IMR-90 (cell line): ENCODE data around the gene UVSSA. TPM values are rescaled to one million over a fixed set of nuclear protein-coding genes. Genes with fewer than 3 reads are reported as not detected.

Experiments used
- ATAC-seq: fragments of 200-7000 bp; cut with Tn5 transposase; 2 replicates; pipeline ENCODE4 v1.9.1; 2020; ENCODE audit warnings: low read depth, mild to moderate bottlenecking, moderate library complexity
- BruUV-seq: library from RNA; stranded (reverse); fragments of 400-500 nt; replicated peaks from 2 replicates; lab custom pipeline; 2021; lab: Mats Ljungman, UMichigan
- CTCF ChIA-PET: fragments of 300-600 bp; formaldehyde crosslinking; extraction: SDS; loops from one replicate; lab custom pipeline; 2021; ENCODE audit warnings: antibody characterized with exemption; lab: Yijun Ruan, JAX
- POLR2A ChIA-PET: fragments of 300-600 bp; sonication (Branson Sonifier 250); formaldehyde crosslinking; loops from one replicate; lab custom pipeline; 2022; ENCODE audit warnings: antibody characterized with exemption; ENCODE audit not compliant: unreplicated experiment; lab: Charles Lee
- DNase-seq: peaks from one replicate; pipeline ENCODE4 v3.0.0; 2013
- H2AFZ ChIP-seq: replicated peaks from 2 replicates; pipeline ENCODE3; 2013; ENCODE audit warnings: low read length, mild to moderate bottlenecking; ENCODE audit not compliant: poor library complexity
- H2AK5ac ChIP-seq: 2 replicates; pipeline ENCODE4 v1.6.1; 2013; ENCODE audit warnings: low read depth, low read length, inconsistent platforms
- H2AK9ac ChIP-seq: replicated peaks from 2 replicates; pipeline ENCODE3; 2013; ENCODE audit warnings: mild to moderate bottlenecking, low read depth, low read length, moderate library complexity; ENCODE audit not compliant: poor library complexity
- H2BK120ac ChIP-seq: 2 replicates; pipeline ENCODE4 v1.6.1; 2013; ENCODE audit warnings: low read depth, low read length, inconsistent platforms
- H2BK15ac ChIP-seq: 3 replicates; pipeline ENCODE4 v1.6.1; 2013; ENCODE audit warnings: low read depth, low read length, inconsistent platforms
- H2BK20ac ChIP-seq: 2 replicates; pipeline ENCODE4 v1.6.1; 2013; ENCODE audit warnings: low read depth, mild to moderate bottlenecking, inconsistent platforms, low read length, moderate library complexity
- H2BK5ac ChIP-seq: 2 replicates; pipeline ENCODE4 v1.6.1; 2013; ENCODE audit warnings: mild to moderate bottlenecking, low read depth, low read length, inconsistent platforms; ENCODE audit not compliant: poor library complexity, severe bottlenecking
- H3K14ac ChIP-seq: replicated peaks from 2 replicates; pipeline ENCODE4 v1.6.1; 2013; ENCODE audit warnings: low read depth, low read length, inconsistent platforms
- H3K18ac ChIP-seq: 2 replicates; pipeline ENCODE4 v1.6.1; 2013; ENCODE audit warnings: low read depth, low read length, control low read depth
- H3K23ac ChIP-seq: 2 replicates; pipeline ENCODE4 v1.6.1; 2013; ENCODE audit warnings: low read depth, low read length, inconsistent platforms
- H3K27ac ChIP-seq: 2 replicates; pipeline ENCODE4 v1.5.1; 2013; ENCODE audit warnings: mild to moderate bottlenecking, control low read depth, low read length; ENCODE audit not compliant: insufficient read depth
- H3K27me3 ChIP-seq: 2 replicates; pipeline ENCODE4 v1.6.1; 2013; ENCODE audit warnings: low read length; ENCODE audit not compliant: control insufficient read depth, insufficient read depth
- H3K36me3 ChIP-seq: 2 replicates; pipeline ENCODE4 v1.6.1; 2013; ENCODE audit warnings: low read length, mixed read lengths; ENCODE audit not compliant: control insufficient read depth, insufficient read depth
- H3K4ac ChIP-seq: 2 replicates; pipeline ENCODE4 v1.6.1; 2013; ENCODE audit warnings: low read depth, low read length, inconsistent platforms
- H3K4me1 ChIP-seq: 2 replicates; pipeline ENCODE4 v1.6.1; 2013; ENCODE audit warnings: low read length, mixed read lengths; ENCODE audit not compliant: control insufficient read depth, insufficient read depth
- H3K4me2 ChIP-seq: 2 replicates; pipeline ENCODE4 v1.6.1; 2013; ENCODE audit warnings: low read depth, mild to moderate bottlenecking, control low read depth, low read length, moderate library complexity
- H3K4me3 ChIP-seq: 2 replicates; pipeline ENCODE4 v1.5.1; 2013; ENCODE audit warnings: low read depth, mild to moderate bottlenecking, control low read depth, low read length, moderate library complexity; ENCODE audit not compliant: insufficient read depth
- H3K56ac ChIP-seq: 2 replicates; pipeline ENCODE4 v1.6.1; 2013; ENCODE audit warnings: low read length, inconsistent platforms; ENCODE audit not compliant: insufficient read depth; ENCODE audit errors: extremely low read depth
- H3K79me1 ChIP-seq, 2 experiments: 2 replicates each; pipeline ENCODE4 v1.6.1; 2013; ENCODE audit warnings: low read length in 2 of 2, inconsistent platforms in 1 of 2, low read depth in 1 of 2
- H3K9ac ChIP-seq: 2 replicates; pipeline ENCODE4 v1.6.1; 2013; ENCODE audit warnings: low read depth, low read length, control low read depth
- H3K9me1 ChIP-seq: 2 replicates; pipeline ENCODE4 v1.6.1; 2013; ENCODE audit warnings: low read length, inconsistent platforms; ENCODE audit not compliant: insufficient read depth
- H3K9me3 ChIP-seq: 2 replicates; pipeline ENCODE4 v1.6.1; 2013; ENCODE audit warnings: low read length; ENCODE audit not compliant: control insufficient read depth, insufficient read depth
- H4K20me1 ChIP-seq: 2 replicates; pipeline ENCODE4 v1.6.1; 2013; ENCODE audit warnings: low read length, inconsistent platforms; ENCODE audit not compliant: insufficient read depth
- H4K5ac ChIP-seq: 2 replicates; pipeline ENCODE4 v1.6.1; 2013; ENCODE audit warnings: mild to moderate bottlenecking, low read depth, low read length, control low read depth
- H4K8ac ChIP-seq, 2 experiments: 2 replicates each; pipeline ENCODE4 v1.6.1; 2013; ENCODE audit warnings: low read depth in 2 of 2, low read length in 2 of 2, control low read depth in 1 of 2, inconsistent platforms in 1 of 2
- H4K91ac ChIP-seq: 2 replicates; pipeline ENCODE4 v1.6.1; 2013; ENCODE audit warnings: low read depth, low read length, inconsistent platforms; ENCODE audit not compliant: insufficient read depth
- BHLHE40 ChIP-seq: fragments of 150-350 bp; IDR thresholded peaks from 2 replicates; pipeline ENCODE4 v1.6.1; 2016; ENCODE audit warnings: mild to moderate bottlenecking, low read depth, low read length
- CEBPB ChIP-seq: IDR thresholded peaks from 2 replicates; pipeline ENCODE4 v1.6.1; 2012; ENCODE audit warnings: low read depth, low read length, improper control_type of control experiment
- CHD1 ChIP-seq: IDR thresholded peaks from 2 replicates; pipeline ENCODE4 v1.6.1; 2012; ENCODE audit warnings: low read depth, low read length, improper control_type of control experiment
- FOS ChIP-seq: fragments of 150-350 bp; IDR thresholded peaks from 2 replicates; pipeline ENCODE4 v1.6.1; 2016; ENCODE audit warnings: low read depth, low read length
- MAFK ChIP-seq: IDR thresholded peaks from 2 replicates; pipeline ENCODE4 v1.6.1; 2012; ENCODE audit warnings: low read depth, low read length, improper control_type of control experiment
- MAZ ChIP-seq: IDR thresholded peaks from 2 replicates; pipeline ENCODE4 v1.6.1; 2012; ENCODE audit warnings: low read depth, mild to moderate bottlenecking, low read length, improper control_type of control experiment, moderate library complexity, borderline replicate concordance
- MXI1 ChIP-seq: IDR thresholded peaks from 2 replicates; pipeline ENCODE4 v1.6.1; 2012; ENCODE audit warnings: low read depth, mild to moderate bottlenecking, low read length, moderate library complexity, borderline replicate concordance
- NFE2L2 ChIP-seq: fragments of 150-350 bp; IDR thresholded peaks from 2 replicates; pipeline ENCODE4 v1.6.1; 2016; ENCODE audit warnings: low read depth, mild to moderate bottlenecking, low read length
- POLR2A ChIP-seq: IDR thresholded peaks from 2 replicates; pipeline ENCODE4 v1.6.1; 2012; ENCODE audit warnings: mild to moderate bottlenecking, low read depth, low read length
- RAD21 ChIP-seq: IDR thresholded peaks from 2 replicates; pipeline ENCODE4 v1.6.1; 2012; ENCODE audit warnings: low read length, improper control_type of control experiment
- RCOR1 ChIP-seq: IDR thresholded peaks from 2 replicates; pipeline ENCODE4 v1.6.1; 2012; ENCODE audit warnings: mild to moderate bottlenecking, low read length, improper control_type of control experiment; ENCODE audit not compliant: insufficient replicate concordance
- RFX5 ChIP-seq: IDR thresholded peaks from 2 replicates; pipeline ENCODE4 v1.8.0; 2012; ENCODE audit warnings: low read depth, mild to moderate bottlenecking, low read length, moderate library complexity
- SMC3 ChIP-seq: fragments of 150-350 bp; IDR thresholded peaks from 2 replicates; pipeline ENCODE4 v1.6.1; 2016; ENCODE audit warnings: low read depth, mild to moderate bottlenecking, antibody characterized with exemption, low read length, moderate library complexity
- WGBS, 2 experiments: methylation state at CpG; one replicate each; pipeline versions ENCODE4 v1.1.5 to v1.1.7; 2013; ENCODE audit warnings: missing lambda C conversion rate in 2 of 2; ENCODE audit not compliant: insufficient read length in 1 of 2; ENCODE audit errors: extremely low coverage in 2 of 2; 5-methylcytosine and 5-hydroxymethylcytosine counted together
- dilution Hi-C: fragments of 300-500 bp; cut with HindIII; formaldehyde crosslinking; loops from one replicate; pipeline ENCODE4 v1.14.3; 2018; ENCODE audit warnings: low sequenced_read_pairs; ENCODE audit not compliant: unreplicated experiment
- in situ Hi-C: fragments of 300-500 bp; cut with MboI; formaldehyde crosslinking; loops from 3 replicates; pipeline ENCODE4 v1.14.3; 2019; ENCODE audit warnings: low sequenced_read_pairs, inconsistent platforms, mixed read lengths
- intact Hi-C: fragments of 100-400 bp; cut with micrococcal nuclease; formaldehyde crosslinking; loops from 2 replicates; pipeline ENCODE4 v1.10.0; 2022
- polyA plus RNA-seq, 3 experiments: library from polyadenylated mRNA; depleted of rRNA; stranded (reverse); fragments of >200 nt; gene quantifications; 2 replicates each; pipeline ENCODE4 v1.2.3, GENCODE V29; 2012; ENCODE audit warnings: low replicate concordance in 1 of 3
- total RNA-seq: library from RNA; depleted of rRNA; stranded (reverse); fragments of >200 nt; gene quantifications from 2 replicates; pipeline ENCODE4 v1.2.3, GENCODE V29; 2012
- TF ChIP-seq, protein P1 (sequence below): conservative IDR thresholded peaks from 2 replicates; pipeline ENCODE4 v1.5.1; 2012; ENCODE audit warnings: mild to moderate bottlenecking, low read depth, low read length, improper control_type of control experiment
- TF ChIP-seq, protein P2 (sequence below): fragments of 150-350 bp; IDR thresholded peaks from 2 replicates; pipeline ENCODE4 v1.6.1; 2017; ENCODE audit warnings: mild to moderate bottlenecking, antibody characterized with exemption, low read length, low read depth
- TF ChIP-seq, protein P3 (sequence below): fragments of 150-350 bp; IDR thresholded peaks from 2 replicates; pipeline ENCODE4 v1.6.1; 2016; ENCODE audit warnings: low read depth, mild to moderate bottlenecking, low read length, moderate library complexity, borderline replicate concordance

Gene UVSSA
- total and polyA plus RNA-seq, 2 of the 4 experiments (the other 2 are of a cell fraction), result 1.4 to 8.4 TPM

DNA sequence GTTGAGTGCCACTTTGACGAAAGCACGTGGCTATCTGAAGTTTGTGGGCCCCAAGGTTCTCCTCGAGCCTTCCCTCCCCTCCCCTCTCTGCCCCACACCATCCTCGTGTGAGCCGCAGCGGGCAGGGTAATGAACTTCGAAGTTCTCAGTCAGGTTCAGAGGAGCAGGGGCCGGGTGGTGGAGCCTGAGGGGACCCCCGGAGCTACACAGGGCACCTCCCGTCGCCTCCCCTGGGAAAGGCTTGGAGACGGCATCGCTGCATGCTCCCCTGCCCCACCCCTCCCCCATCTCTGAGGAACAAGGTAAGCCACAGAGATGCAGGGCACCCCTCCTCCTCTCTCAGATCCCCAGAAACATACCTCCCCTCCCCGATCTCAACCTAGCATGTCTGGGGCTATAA lies 62.1 kb downstream of the UVSSA start:
- no peak overlapping the region for H2BK120ac ChIP-seq
- H3K9me3 ChIP-seq, result no peaks in the 10 kb centered on the region; the same call in 1 of the 2 replicates
- no peak overlapping the region for H2AK9ac ChIP-seq
- peaks cover 71% of the 10 kb centered on the region for H3K27me3 ChIP-seq
- CTCF ChIA-PET, result no interaction called here
- no peak overlapping the region for H3K4me2 ChIP-seq
- no peak overlapping the region for H3K4me3 ChIP-seq
- no peak overlapping the region for H4K8ac ChIP-seq
- H2BK5ac ChIP-seq, result no peak overlapping the region
- H3K18ac ChIP-seq, result no peak overlapping the region
- no peak overlapping the region for H4K91ac ChIP-seq
- H3K9ac ChIP-seq, result no peak overlapping the region
- intact Hi-C loops (no loop called here), dilution Hi-C loops (no loop called here), in situ Hi-C loops (no loop called here)
- DNase-seq (no peak), ATAC-seq (no peak)
- H3K23ac ChIP-seq, result no peak overlapping the region
- BruUV-seq, result no TSS peak
- no peak overlapping the region for H2BK15ac ChIP-seq
- no peak overlapping the region for H4K5ac ChIP-seq
- no peaks in the 10 kb centered on the region for H4K20me1 ChIP-seq
- no peak overlapping the region for H3K56ac ChIP-seq
- no peaks in the 10 kb centered on the region for H3K9me1 ChIP-seq
- POLR2A ChIA-PET, result no interaction called here
- no peak overlapping the region for H2AK5ac ChIP-seq
- no peak overlapping the region for H3K4ac ChIP-seq
- WGBS, 2 experiments, result 44% methylated on average over 4 of the region's 14 CpGs; no CpG with 5 or more reads in 1 of the 2 experiments
- no peaks in the 10 kb centered on the region for H3K36me3 ChIP-seq
- no peak for TF ChIP-seq BHLHE40
- no peak for TF ChIP-seq MAFK
- TF ChIP-seq NFE2L2, result no peak
- TF ChIP-seq MXI1, result no peak
- no peak for TF ChIP-seq MAZ
- TF ChIP-seq SMC3, result no peak
- TF ChIP-seq, protein P1, sequence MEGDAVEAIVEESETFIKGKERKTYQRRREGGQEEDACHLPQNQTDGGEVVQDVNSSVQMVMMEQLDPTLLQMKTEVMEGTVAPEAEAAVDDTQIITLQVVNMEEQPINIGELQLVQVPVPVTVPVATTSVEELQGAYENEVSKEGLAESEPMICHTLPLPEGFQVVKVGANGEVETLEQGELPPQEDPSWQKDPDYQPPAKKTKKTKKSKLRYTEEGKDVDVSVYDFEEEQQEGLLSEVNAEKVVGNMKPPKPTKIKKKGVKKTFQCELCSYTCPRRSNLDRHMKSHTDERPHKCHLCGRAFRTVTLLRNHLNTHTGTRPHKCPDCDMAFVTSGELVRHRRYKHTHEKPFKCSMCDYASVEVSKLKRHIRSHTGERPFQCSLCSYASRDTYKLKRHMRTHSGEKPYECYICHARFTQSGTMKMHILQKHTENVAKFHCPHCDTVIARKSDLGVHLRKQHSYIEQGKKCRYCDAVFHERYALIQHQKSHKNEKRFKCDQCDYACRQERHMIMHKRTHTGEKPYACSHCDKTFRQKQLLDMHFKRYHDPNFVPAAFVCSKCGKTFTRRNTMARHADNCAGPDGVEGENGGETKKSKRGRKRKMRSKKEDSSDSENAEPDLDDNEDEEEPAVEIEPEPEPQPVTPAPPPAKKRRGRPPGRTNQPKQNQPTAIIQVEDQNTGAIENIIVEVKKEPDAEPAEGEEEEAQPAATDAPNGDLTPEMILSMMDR, result no peak
- TF ChIP-seq, protein P2, sequence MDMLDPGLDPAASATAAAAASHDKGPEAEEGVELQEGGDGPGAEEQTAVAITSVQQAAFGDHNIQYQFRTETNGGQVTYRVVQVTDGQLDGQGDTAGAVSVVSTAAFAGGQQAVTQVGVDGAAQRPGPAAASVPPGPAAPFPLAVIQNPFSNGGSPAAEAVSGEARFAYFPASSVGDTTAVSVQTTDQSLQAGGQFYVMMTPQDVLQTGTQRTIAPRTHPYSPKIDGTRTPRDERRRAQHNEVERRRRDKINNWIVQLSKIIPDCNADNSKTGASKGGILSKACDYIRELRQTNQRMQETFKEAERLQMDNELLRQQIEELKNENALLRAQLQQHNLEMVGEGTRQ, result no peak
- no peak for TF ChIP-seq RAD21
- no peak for TF ChIP-seq FOS
- no peak for TF ChIP-seq POLR2A
- no peak for TF ChIP-seq CHD1
- TF ChIP-seq, protein P3, sequence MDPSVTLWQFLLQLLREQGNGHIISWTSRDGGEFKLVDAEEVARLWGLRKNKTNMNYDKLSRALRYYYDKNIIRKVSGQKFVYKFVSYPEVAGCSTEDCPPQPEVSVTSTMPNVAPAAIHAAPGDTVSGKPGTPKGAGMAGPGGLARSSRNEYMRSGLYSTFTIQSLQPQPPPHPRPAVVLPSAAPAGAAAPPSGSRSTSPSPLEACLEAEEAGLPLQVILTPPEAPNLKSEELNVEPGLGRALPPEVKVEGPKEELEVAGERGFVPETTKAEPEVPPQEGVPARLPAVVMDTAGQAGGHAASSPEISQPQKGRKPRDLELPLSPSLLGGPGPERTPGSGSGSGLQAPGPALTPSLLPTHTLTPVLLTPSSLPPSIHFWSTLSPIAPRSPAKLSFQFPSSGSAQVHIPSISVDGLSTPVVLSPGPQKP, result no peak
- no peak for TF ChIP-seq RFX5
- no peak for TF ChIP-seq RCOR1
- no peak for TF ChIP-seq CEBPB
- no peaks in the 10 kb centered on the region for H3K79me1 ChIP-seq
- no peak overlapping the region for H3K14ac ChIP-seq
- no peak overlapping the region for H2AFZ ChIP-seq
- H2BK20ac ChIP-seq, result no peak overlapping the region
- no peak overlapping the region for H3K27ac ChIP-seq
- H3K4me1 ChIP-seq, result no peaks in the 10 kb centered on the region
